ENCODE results near the gene TTLL10. TPM values are rescaled to one million over a fixed set of nuclear protein-coding genes. Genes with fewer than 3 reads are reported as not detected.

Gene TTLL10
- total and polyA plus RNA-seq, 2 experiments from 2014 or later: 0.45 TPM; not detected in 1

DNA sequence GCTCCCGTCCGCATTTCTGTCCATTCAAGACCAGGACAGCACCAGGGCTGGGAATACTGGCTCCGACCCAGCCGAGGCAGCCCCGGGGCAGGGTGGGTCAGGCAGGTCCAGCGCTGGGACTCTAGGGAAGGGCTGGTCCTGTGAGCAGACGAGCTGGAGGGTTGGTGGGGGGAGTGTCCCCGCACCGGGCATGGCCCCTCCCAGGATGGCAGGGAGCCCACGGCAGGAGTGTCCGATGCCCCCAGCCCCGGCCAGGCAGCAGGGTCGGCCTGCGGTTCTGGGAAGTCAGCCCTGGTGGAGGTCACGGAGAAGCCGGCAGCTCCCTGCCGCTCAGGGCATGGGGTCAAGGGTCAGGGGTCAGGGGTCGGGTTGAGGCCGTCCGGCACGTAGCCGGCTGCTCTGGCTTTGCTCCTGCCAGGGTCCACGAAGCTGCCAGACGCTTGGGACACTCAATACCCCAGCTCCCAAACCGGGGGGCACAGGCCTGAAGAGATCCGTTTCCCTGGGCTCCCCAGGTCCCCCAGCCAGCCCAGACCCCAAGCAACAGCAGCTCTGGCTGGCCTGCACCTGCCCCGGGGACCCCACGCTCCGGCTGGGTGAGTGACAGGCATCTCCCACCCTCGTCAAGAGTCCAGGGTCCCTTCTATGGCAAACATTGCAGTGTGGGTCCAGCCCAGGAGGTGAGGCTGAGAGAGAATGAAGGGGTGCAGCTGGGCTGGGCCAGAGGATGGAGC, 66.1 kb downstream of the TTLL10 start (continued):
- TF ChIP-seq, protein P1, sequence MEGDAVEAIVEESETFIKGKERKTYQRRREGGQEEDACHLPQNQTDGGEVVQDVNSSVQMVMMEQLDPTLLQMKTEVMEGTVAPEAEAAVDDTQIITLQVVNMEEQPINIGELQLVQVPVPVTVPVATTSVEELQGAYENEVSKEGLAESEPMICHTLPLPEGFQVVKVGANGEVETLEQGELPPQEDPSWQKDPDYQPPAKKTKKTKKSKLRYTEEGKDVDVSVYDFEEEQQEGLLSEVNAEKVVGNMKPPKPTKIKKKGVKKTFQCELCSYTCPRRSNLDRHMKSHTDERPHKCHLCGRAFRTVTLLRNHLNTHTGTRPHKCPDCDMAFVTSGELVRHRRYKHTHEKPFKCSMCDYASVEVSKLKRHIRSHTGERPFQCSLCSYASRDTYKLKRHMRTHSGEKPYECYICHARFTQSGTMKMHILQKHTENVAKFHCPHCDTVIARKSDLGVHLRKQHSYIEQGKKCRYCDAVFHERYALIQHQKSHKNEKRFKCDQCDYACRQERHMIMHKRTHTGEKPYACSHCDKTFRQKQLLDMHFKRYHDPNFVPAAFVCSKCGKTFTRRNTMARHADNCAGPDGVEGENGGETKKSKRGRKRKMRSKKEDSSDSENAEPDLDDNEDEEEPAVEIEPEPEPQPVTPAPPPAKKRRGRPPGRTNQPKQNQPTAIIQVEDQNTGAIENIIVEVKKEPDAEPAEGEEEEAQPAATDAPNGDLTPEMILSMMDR (conservative IDR thresholded peaks at IDR 0.05; ENCODE audit: low read depth in 2 of 2): no peak
- TF ChIP-seq NANOG (IDR thresholded peaks at IDR 0.05; ENCODE audit: borderline replicate concordance) (no peak), REST (IDR thresholded peaks at IDR 0.05; ENCODE audit: unreplicated experiment) (no peak)
- TF ChIP-seq, protein P2, sequence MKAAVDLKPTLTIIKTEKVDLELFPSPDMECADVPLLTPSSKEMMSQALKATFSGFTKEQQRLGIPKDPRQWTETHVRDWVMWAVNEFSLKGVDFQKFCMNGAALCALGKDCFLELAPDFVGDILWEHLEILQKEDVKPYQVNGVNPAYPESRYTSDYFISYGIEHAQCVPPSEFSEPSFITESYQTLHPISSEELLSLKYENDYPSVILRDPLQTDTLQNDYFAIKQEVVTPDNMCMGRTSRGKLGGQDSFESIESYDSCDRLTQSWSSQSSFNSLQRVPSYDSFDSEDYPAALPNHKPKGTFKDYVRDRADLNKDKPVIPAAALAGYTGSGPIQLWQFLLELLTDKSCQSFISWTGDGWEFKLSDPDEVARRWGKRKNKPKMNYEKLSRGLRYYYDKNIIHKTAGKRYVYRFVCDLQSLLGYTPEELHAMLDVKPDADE (IDR thresholded peaks at IDR 0.05): no peak

DNA sequence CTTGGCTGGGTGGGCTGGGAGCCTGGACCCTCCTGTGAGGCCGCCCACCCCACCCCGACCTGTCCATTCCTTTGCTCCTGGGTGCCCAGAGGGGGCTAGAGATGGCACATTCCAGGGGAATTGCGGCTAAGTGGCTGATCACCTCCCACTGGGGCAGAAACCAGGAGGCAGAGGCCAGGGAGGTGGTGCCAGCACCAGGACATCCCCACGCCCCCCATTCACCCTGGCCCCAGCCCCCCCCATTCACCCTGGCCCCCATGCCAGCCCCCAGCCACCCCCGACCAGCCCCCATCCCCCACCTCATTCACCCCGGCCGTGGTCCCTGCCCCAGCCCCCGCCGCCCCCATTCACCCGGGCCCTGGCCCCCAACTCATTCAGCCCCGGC, 66.7 kb downstream of the TTLL10 start:
- Mint-ChIP-seq H3K4me1 (no peaks in the 10 kb centered on the region), H3K27ac (no peak overlapping the region), H3K9me3 (no peaks in the 10 kb centered on the region), H3K4me3 (no peak overlapping the region), H3K27me3 (ENCODE audit: insufficient read depth, low read depth, poor library complexity) (peaks cover 4% of the 10 kb centered on the region), H3K36me3 (ENCODE audit: low read depth) (no peaks in the 10 kb centered on the region)
- H3K9me2 ChIP-seq (ENCODE audit: insufficient read depth): no peaks in the 10 kb centered on the region
- ATAC-seq: no peak
- no peaks in the 10 kb centered on the region for H3F3A ChIP-seq (replicated peaks; ENCODE audit: low read depth)
- no peaks in the 10 kb centered on the region for H3K36me3 ChIP-seq (ENCODE audit: insufficient read depth)
- no peaks in the 10 kb centered on the region for H4K20me1 ChIP-seq (replicated peaks; ENCODE audit: insufficient read depth)
- H3K27ac ChIP-seq (ENCODE audit: low read depth): no peak overlapping the region
- H3K79me2 ChIP-seq (replicated peaks; ENCODE audit: insufficient read depth): no peaks in the 10 kb centered on the region
- H3K4me1 ChIP-seq (ENCODE audit: insufficient read depth): no peaks in the 10 kb centered on the region
- H3K4me2 ChIP-seq: no peak overlapping the region
- H3K27me3 ChIP-seq (ENCODE audit: insufficient read depth): no peaks in the 10 kb centered on the region
- H2AFZ ChIP-seq: no peak overlapping the region
- H3K4me3 ChIP-seq: no peak overlapping the region
- DNase-seq (ENCODE audit: low spot score): no peak
- TF ChIP-seq NANOG (IDR thresholded peaks at IDR 0.05; ENCODE audit: borderline replicate concordance) (no peak), ZNF114 (CRISPR knock-in tag; IDR thresholded peaks at IDR 0.05) (no peak), STAT1 (IDR thresholded peaks at IDR 0.05; ENCODE audit: unreplicated experiment) (no peak), ZNF331 (CRISPR knock-in tag; IDR thresholded peaks at IDR 0.05; ENCODE audit: low read depth) (no peak), JUNB (IDR thresholded peaks at IDR 0.05; ENCODE audit: unreplicated experiment) (no peak)
- TF ChIP-seq, protein P3, sequence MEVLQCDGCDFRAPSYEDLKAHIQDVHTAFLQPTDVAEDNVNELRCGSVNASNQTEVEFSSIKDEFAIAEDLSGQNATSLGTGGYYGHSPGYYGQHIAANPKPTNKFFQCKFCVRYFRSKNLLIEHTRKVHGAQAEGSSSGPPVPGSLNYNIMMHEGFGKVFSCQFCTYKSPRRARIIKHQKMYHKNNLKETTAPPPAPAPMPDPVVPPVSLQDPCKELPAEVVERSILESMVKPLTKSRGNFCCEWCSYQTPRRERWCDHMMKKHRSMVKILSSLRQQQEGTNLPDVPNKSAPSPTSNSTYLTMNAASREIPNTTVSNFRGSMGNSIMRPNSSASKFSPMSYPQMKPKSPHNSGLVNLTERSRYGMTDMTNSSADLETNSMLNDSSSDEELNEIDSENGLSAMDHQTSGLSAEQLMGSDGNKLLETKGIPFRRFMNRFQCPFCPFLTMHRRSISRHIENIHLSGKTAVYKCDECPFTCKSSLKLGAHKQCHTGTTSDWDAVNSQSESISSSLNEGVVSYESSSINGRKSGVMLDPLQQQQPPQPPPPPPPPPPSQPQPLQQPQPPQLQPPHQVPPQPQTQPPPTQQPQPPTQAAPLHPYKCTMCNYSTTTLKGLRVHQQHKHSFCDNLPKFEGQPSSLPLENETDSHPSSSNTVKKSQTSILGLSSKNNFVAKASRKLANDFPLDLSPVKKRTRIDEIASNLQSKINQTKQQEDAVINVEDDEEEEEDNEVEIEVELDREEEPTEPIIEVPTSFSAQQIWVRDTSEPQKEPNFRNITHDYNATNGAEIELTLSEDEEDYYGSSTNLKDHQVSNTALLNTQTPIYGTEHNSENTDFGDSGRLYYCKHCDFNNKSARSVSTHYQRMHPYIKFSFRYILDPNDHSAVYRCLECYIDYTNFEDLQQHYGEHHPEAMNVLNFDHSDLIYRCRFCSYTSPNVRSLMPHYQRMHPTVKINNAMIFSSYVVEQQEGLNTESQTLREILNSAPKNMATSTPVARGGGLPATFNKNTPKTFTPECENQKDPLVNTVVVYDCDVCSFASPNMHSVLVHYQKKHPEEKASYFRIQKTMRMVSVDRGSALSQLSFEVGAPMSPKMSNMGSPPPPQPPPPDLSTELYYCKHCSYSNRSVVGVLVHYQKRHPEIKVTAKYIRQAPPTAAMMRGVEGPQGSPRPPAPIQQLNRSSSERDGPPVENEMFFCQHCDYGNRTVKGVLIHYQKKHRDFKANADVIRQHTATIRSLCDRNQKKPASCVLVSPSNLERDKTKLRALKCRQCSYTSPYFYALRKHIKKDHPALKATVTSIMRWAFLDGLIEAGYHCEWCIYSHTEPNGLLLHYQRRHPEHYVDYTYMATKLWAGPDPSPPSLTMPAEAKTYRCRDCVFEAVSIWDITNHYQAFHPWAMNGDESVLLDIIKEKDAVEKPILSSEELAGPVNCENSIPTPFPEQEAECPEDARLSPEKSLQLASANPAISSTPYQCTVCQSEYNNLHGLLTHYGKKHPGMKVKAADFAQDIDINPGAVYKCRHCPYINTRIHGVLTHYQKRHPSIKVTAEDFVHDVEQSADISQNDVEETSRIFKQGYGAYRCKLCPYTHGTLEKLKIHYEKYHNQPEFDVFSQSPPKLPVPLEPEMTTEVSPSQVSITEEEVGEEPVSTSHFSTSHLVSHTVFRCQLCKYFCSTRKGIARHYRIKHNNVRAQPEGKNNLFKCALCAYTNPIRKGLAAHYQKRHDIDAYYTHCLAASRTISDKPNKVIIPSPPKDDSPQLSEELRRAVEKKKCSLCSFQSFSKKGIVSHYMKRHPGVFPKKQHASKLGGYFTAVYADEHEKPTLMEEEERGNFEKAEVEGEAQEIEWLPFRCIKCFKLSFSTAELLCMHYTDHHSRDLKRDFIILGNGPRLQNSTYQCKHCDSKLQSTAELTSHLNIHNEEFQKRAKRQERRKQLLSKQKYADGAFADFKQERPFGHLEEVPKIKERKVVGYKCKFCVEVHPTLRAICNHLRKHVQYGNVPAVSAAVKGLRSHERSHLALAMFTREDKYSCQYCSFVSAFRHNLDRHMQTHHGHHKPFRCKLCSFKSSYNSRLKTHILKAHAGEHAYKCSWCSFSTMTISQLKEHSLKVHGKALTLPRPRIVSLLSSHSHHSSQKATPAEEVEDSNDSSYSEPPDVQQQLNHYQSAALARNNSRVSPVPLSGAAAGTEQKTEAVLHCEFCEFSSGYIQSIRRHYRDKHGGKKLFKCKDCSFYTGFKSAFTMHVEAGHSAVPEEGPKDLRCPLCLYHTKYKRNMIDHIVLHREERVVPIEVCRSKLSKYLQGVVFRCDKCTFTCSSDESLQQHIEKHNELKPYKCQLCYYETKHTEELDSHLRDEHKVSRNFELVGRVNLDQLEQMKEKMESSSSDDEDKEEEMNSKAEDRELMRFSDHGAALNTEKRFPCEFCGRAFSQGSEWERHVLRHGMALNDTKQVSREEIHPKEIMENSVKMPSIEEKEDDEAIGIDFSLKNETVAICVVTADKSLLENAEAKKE (CRISPR knock-in tag; IDR thresholded peaks at IDR 0.05): no peak
- TF ChIP-seq, protein P1 (conservative IDR thresholded peaks at IDR 0.05; ENCODE audit: low read depth in 2 of 2): no peak

Data from GM23338 (cell line).